ENCODE results near the gene GAA. TPM values are rescaled to one million over a fixed set of nuclear protein-coding genes. Genes with fewer than 3 reads are reported as not detected.
A peak's percentile ranks its signal among the peaks of the same experiment; 100 is the strongest.

GAA gene
- total RNA-seq, 1 donor from 2014 or later = 40.7 TPM

DNA sequence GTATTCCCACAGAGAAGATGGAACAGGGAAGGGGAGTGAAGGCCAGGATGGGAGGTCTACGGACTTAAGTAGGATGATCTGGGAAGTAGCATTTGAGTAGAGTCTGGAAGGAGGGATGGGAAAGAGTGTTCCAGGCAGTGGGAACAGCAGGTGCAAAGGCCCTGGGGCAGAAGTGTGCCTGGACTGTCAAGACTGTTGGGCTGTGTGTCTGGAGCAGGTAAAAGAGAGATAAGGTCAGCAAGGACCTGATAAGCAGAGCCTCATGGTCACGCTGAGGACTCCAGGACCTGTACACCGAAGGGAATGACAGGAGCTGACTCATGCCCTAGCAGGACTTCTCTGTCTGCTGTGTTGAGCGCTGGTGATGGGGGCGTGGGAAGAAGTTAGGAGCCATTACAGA lies 67.7 kb downstream of the GAA start:
- Mint-ChIP-seq H3K27ac (peak overlapping the region; percentile 71), H3K27me3 (peaks cover 2% of the 10 kb centered on the region), H3K9me3 (peaks cover 6% of the 10 kb centered on the region), H3K4me1 (ENCODE audit: unreplicated experiment) (peaks cover 24% of the 10 kb centered on the region), H3K4me3 (peak overlapping the region; percentile 13), H3K36me3 (no peaks in the 10 kb centered on the region)
- no peak for DNase-seq (ENCODE audit: extremely low spot score, unreplicated experiment)
- TF ChIP-seq, protein P1, sequence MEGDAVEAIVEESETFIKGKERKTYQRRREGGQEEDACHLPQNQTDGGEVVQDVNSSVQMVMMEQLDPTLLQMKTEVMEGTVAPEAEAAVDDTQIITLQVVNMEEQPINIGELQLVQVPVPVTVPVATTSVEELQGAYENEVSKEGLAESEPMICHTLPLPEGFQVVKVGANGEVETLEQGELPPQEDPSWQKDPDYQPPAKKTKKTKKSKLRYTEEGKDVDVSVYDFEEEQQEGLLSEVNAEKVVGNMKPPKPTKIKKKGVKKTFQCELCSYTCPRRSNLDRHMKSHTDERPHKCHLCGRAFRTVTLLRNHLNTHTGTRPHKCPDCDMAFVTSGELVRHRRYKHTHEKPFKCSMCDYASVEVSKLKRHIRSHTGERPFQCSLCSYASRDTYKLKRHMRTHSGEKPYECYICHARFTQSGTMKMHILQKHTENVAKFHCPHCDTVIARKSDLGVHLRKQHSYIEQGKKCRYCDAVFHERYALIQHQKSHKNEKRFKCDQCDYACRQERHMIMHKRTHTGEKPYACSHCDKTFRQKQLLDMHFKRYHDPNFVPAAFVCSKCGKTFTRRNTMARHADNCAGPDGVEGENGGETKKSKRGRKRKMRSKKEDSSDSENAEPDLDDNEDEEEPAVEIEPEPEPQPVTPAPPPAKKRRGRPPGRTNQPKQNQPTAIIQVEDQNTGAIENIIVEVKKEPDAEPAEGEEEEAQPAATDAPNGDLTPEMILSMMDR (conservative IDR thresholded peaks at IDR 0.05) = no peak

Small RNA genes within 50 kb of the gene (microRNA-seq; reads per million reads assigned to microRNA genes)
- gene MIR1268B = not detected

Other genes with a start within 250 kb of the GAA start
- gene TBC1D16, start 65.7 kb upstream of the GAA start, total RNA-seq (ENCODE audit: low replicate concordance) = 35.5 and 71.9 TPM in 2 replicates
- gene CCDC40, start 64.9 kb upstream of the GAA start, total RNA-seq (ENCODE audit: low replicate concordance) = 8.5 and 29.6 TPM in 2 replicates
- gene EIF4A3, start 45.5 kb downstream of the GAA start, total RNA-seq (ENCODE audit: low replicate concordance) = 104 and 112 TPM in 2 replicates
- 1.9 and 6.7 TPM in 2 replicates for gene CARD14, start 68.4 kb downstream of the GAA start, total RNA-seq (ENCODE audit: low replicate concordance)
- gene SGSH, start 118.8 kb downstream of the GAA start, total RNA-seq (ENCODE audit: low replicate concordance) = 40.5 and 45.4 TPM in 2 replicates
- gene SLC26A11, start 118.8 kb downstream of the GAA start, total RNA-seq (ENCODE audit: low replicate concordance) = 23.6 and 26.4 TPM in 2 replicates
- 47.3 and 57.0 TPM in 2 replicates for gene RNF213, start 159.3 kb downstream of the GAA start, total RNA-seq (ENCODE audit: low replicate concordance)

Data from type B pancreatic cell (in vitro differentiated cells).